GM21529 (cell line): ENCODE results near the gene PNLIPRP2.

Experiments
- ATAC-seq: cut with Tn5 transposase; IDR thresholded peaks from one replicate; pipeline ENCODE4 v1.9.1; 2021; ENCODE audit not compliant: unreplicated experiment

PNLIPRP2 gene

DNA sequence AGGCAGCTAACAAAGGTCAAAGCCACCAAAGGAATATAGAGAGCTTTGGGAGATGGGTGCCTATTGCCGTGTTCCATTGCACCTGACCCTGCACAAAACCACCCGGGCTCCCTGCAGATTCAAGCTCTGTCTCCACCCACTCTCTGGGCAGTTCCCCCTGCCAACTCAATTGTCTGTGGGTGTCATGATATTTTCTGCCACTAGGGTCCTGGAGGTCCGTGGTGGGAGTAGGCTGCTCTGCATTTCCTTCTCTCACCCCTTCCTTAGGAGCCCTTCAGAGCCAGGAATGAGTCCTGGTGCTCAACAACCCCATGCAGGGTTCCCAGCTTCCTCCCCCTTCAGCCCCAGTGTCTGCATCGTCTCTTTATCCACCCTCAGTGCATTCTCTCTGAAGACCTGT is 34.1 kb downstream of the PNLIPRP2 start:
- no peak for ATAC-seq

DNA sequence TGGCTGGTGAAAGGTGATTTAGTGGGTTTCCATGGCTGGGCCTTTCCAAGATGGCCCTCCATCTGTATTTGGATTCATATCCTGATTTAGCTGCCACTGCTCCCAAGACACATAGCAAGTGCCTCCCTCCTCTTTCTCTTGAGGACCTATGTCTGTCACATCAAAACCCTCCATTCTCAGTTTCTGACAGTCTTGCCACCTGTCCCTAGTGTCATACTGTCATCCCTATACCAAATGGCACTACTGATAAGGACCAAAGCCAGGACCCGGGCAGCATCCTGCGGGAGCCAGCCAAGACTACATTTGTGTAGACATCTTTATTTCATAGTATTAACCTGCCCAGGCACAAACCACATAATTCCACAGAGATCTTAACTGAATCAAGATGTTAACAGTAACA is 34.8 kb downstream of the PNLIPRP2 start:
- no peak for ATAC-seq

DNA sequence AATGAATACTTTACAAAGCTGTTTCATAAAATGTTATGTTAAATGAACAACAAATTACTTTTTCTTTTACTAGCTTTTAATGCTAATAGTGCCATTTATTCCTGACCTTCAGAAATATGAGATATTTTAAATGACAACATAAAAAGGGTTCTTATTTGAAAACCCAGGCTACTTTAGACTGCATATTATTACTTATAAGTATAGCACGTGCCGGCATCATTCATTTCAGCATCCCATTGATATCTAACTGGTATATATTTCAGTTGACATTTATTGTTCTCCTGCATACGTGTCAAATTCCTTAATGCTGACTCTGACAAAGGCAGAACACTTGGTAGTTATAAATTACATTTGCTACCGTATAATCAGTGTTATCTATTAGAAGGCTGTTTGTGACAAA is 35.3 kb downstream of the PNLIPRP2 start:
- ATAC-seq, result no peak

DNA sequence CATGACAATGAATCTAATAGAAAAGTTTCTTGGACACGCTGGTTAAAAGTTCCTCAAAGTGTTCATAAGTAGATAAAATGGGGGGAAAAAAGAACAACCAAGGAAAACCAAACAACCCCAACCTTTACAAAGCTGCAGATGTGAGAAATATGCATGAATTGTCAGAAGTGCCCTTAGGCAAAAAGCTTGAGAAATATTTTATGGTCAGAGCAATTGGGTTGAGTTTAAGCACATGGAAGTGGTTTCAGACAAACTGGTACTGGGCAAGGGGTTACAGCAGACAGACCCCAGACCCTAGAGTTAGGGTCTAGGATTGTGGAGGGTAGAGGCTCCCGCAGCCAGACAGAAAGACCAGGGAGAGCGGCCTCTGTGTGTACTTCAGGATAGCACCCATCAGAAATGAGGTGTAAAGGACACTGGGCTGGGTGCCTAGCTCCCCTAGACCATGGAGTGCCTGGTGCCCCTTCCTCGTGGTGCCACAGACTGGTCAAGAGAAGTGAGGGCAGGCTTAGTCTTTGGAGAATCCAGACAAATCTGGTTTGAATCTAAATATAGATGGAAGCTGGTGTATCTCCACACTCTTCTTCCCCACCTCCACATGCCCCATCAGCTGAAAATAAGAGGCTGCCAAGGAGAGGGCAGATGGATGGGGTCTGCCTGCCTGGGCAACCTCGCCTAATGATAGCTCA is 37.3 kb downstream of the PNLIPRP2 start:
- no peak for ATAC-seq

DNA sequence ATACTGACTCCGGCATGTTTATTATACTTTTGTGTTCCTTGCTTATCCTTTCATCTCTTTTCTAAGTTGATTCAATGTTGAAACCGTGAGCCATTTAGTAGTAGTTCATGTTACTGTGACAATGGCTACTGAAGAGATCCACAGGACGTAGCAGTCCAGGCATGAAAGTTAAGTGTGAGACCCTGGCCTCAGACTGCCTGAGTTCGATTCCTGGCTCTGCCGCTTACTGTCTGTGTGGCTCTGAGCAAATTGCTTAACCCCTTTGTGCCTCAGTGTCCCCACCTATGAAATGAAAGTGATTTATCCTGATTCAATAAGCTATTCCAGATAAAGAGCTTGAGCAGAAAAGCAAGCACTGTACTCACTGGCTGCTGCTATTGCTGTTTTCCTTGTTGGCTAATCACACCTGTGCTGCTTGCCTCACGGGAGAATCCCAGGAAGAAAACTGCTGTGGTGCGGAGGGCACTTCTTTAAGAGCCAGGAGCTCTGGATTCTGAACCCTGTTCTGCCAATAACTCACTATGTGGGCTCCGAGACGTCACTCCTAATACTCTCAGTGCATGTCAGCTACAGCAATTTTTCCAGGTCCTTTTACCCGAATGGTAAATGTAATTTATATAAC is 38.4 kb downstream of the PNLIPRP2 start:
- ATAC-seq, result no peak

DNA sequence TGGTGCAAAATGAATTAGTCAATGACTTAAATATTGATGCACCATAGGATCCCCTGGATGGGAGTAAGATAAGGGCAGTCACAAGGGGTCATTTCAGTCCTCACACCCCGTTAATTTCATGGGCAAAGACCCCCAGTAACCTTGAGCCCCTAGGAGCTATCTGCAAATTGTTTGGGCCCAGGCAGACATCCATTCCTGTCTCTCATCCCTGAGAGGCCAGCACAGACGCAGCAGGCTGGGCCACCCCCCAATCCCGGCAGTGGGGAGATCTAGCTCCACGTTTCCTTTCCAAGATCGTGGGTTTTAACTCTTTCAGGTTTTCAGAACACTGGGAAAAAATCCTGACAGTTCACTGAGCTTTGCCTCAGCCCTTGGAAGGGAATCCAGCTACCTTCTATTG is 40.1 kb downstream of the PNLIPRP2 start:
- ATAC-seq, result no peak

DNA sequence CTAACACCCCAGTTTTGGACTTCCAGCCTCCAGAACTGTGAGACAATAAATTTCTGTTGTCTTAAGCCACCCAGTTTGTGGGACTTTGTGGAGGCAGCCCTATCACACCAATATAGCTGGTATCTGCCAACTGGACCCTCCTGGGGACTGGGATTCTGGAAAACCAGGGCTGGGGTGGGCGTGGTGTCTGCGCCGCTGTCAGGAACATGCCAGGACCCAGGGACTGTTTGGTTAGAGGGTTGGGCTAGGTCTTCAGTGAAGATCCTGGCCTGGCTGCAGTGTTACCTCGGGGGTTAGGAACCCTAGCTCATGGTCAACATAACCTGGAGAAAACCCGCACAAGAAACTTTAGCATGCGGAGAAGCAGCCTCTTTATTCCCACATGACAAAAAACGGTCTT is 42.6 kb downstream of the PNLIPRP2 start:
- ATAC-seq, result no peak

DNA sequence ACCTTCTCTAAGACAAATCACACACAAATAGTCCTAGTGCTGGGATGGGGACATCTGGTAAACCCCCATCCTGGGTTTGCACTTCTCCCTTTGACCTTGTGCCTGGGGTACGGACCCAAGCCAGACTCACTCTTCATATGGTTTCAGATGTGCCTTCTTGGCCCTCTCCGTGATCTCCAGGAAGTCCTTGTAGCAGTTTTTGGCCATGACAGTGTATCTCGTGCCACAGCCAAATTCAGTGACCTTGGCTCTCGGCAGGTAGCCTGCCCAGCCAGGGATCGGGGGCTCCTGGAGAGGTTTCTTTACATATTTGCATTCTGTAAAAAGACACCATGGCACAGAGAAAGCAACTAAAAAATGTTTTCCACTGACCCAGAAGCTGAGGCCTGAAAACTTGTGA is 43.9 kb downstream of the PNLIPRP2 start:
- ATAC-seq, result no peak

DNA sequence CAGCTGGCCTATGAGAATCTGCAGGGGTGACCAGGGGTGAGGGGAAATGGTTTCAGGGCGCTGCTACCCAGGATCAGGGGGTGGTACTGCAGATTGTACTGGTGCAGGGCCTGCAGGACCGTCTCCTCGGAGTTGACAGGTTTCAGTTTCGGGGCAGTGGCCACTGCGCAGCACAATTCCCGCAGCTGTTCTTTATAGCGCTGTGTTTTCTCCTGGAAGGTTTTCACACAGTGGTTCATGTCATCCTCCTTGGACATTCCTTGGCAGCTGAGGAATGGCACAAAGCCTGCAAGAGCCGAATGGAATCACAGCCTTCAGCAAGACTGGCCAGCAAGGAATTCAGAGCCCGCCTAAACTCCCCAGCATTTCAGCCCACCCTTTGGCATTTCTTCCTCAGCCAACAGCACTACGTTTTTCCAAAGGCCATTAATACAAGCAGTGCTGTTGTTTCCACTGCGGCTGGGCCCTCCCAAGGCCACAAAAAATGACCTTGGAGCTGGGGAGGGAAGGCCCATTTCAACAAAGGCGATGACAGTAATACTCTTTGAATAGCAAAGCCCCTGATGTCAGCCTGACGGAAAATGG is 44.9 kb downstream of the PNLIPRP2 start:
- no peak for ATAC-seq

DNA sequence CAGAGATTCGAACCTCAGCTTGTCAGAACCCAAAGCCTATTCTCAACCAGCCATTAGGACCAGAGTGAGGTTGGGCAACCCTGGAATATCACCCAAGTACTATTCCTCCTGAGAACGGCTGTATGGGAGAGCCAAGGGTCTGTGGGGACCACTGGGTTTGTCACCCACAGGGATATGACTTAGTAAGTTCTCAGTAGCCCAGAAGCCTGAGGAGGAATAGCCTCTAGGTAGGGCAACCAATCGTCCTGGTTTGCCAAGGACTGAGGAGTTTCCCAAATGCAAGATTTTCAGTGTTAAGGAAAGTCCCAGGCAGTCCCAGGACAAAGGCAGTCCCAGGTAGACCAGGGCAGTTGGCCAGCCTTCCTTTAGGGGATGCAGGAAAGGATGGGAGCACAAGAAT is 46.7 kb downstream of the PNLIPRP2 start:
- no peak for ATAC-seq

DNA sequence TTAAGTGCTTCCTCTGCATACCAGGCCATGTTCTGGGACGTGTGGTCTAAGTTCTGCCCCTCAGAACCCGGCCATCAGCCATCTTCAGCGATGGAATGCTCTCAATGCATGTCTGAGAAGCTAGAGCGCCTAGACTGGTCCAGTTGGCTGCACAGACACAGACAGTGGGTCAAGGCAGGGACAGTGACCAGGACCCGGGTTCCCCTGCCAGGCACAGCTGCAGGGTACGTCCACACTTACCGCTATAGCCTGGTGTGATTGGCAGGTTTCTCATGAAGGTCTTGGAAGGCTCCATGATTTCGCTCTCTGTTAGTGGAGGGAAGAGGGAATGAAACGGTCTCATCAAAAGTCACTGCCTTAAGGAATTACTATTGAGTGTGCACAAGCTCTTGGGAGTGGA is 47.3 kb downstream of the PNLIPRP2 start:
- no peak for ATAC-seq

DNA sequence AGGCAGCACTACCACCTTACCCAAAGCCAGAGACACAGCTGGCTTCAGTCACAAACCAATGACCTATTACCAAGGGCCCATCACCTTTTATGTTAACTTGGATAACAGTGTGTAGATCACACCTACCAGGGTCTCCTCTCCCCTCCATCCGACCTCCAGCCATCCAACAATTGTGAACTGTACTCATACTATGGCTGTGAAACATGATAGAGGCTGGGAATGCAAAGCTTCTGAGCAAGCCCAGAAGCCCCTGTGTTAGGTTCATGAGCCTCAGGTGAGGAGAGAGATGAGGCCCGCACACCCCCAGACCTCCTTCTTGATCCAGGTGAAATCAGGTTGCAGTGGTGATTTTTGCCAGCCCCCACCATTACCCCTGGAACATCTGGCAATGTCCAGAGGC is 47.7 kb downstream of the PNLIPRP2 start:
- no peak for ATAC-seq

DNA sequence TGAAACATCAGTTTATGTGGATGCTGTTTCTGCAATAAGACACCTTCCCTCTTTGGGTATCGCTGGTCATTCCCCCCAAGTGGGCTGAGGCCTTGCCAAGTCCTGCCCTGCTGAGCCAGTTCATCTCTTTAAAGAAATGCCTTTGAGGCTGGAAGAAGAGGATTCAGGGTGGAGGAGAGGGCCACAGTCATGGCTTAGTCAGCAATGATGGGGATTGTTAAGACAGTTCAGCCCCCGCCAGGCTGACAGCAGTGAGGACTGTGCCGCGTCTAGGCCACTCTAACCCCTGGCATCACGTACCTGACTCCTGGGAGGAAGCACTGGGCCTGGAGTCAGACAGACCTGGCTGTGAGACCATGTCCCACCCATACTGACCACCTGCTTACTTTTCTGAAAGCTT is 48.3 kb downstream of the PNLIPRP2 start:
- ATAC-seq, result no peak

DNA sequence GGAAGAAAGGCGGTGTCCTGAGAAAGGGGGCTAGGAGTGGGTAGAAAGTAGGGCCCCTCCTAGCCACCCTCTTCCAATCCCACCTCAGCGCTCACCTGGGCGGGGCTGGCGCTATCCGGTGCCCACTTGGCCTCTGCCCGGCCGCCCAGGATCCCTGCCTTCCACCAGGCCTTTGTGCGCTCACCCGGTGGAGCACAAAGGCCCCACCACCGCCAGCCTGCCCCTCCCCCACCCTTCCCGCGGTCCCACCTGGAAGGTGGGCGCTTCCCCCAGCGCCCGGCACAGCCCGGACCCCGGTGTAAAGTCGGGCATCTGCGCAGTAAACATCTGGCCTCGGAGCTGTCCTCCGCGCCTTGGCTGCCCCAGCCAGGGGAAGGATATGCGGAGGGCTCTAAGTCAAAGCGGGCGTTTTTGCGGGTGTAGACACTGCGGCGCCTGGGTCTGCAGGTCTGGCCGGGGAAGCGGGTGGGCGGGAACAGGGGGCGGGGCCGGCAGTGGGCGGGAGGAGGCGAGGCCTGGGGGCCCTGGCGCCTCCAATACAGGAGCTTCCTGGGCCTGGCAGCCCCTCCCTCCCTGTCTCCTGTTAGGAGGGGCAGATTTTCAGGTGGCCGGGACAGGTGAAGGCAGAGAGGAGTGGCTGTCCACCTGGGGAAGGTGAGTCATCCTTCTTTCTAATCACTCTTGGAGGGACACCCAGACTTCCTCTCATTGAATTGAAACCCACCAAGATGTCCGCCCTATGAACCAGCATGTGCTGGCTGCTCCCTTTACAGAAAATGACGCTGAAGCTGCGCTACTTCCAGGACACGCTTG is 49.3 kb downstream of the PNLIPRP2 start:
- ATAC-seq, result no peak

DNA sequence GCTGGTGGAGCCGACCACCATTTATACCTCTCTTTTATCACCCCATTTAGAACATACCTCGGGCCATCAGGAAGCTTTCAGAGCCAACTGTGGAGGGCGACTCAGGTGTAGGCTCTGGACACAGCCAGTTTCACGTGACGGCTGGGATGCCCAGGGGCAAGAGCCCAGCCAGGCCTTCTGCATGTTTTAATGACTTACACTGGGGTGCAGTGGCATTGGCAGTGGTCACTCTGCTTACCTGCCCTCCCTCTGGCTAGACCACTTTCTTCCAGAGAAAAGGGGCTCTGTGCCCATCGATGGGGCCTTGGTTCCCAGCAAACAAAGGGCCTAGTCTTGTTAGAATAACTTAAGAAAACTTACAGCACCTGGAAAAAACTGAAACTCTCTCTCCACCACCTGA is 50.0 kb downstream of the PNLIPRP2 start:
- ATAC-seq, result no peak

DNA sequence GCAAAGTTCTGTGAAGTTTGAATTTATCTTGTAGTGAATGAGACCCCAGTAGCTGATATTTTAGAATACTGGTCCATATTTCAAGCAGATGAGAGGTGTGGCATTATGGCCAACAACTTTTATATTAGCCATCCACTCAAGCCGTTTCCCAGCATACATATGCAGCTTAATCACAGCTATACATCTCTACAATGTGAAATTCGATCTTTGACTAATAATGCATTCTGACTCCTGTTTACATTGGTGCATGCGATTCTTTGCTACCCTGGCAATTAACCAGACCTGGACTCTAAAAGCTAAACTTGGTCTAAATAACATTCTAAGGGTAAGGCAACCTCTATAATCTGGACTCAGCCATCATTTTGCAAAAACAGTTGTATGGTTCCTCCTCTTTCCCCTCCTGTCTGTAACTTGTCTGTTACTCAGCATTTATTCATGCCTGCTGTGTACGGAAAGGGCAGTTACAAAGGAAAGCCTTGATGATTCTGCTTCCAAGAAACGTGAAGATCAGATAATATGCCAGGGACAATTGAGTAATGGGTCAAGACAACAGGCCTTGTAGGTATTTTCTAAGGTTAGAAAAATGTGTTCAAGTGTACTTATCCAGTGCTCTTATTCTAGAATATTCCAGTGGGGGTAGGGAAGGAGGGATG is 50.6 kb downstream of the PNLIPRP2 start:
- ATAC-seq, result no peak

DNA sequence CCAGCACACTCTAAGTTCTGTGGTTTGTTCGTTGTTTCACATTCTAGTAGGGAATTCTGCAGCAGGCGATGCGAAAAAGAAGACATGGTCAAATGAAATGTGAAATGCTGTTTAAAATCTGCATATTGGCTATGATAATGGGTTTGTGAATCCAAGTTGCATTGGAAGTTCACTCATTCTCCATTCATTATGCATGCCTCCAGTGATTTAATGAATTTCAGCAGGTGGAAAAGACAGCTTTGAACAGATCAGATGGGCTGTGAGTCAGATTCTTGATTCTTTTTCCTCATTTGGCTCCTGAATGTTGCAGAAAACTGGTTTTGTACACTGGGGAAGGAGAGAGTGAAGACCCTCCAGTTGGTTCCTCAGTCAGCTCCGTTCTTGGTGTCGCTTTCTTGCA is 52.1 kb downstream of the PNLIPRP2 start:
- ATAC-seq, result no peak

DNA sequence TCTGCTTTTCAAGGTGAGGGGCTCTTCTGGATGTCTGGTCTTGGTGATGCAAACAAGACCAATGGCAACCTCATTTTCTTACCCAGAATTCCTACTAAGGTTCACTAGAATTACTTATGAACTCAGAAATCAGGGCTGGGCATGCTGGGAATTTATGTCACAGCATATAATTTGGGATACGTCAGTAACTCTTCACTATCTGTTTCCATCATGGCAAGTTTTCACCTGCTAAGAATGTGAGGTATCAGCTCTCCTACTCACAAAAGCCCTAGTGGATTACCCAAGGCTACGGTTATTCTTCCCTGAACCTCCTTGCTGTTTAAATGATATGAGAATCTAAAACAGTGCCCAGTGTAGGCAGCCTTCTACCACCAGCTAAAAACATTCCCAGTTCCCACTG is 53.1 kb downstream of the PNLIPRP2 start:
- ATAC-seq, result no peak

DNA sequence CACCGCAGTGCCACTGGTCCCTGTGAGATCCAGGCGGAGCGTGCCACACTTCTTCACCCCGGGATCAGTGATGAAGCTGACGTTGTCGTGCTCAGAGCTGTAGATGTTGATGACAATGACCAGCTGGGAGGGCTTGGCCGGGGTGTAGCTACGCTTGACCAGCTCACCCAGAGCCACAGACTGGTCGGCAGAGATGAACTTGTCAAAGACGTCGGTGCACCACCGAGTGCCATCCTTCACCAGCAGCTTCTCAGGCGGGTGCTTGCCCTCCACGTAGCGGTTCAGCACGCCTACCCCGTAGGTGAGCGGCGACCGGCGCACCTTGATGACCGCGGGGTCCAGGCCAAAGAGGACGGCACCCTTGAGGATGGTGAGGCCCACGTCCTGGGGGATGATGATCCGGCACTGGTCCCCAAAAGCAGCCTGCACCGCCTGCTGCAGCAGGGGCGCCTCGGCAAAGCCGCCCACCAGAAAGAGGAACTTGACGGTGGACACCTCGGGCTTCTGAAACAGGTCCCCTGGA is 54.2 kb downstream of the PNLIPRP2 start:
- no peak for ATAC-seq

DNA sequence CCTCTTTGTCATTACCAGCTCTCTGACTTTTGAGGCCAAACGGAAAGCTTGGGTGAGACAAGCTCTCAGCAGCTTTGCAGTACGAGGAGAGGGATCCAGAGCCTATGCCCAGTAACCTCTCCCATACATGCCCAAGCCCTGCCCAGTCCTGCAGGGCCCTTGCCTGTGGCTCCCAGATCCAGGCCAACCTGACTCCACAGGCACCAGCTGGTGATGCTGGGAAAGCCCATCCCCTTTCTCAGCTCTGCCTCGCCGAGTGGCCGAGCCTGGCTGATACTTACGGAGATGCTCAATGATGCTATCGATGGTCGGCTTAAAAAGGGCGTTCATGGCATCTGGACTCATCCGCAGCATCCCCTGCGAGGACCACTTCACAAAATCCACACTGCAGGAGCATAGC is 55.4 kb downstream of the PNLIPRP2 start:
- no peak for ATAC-seq

DNA sequence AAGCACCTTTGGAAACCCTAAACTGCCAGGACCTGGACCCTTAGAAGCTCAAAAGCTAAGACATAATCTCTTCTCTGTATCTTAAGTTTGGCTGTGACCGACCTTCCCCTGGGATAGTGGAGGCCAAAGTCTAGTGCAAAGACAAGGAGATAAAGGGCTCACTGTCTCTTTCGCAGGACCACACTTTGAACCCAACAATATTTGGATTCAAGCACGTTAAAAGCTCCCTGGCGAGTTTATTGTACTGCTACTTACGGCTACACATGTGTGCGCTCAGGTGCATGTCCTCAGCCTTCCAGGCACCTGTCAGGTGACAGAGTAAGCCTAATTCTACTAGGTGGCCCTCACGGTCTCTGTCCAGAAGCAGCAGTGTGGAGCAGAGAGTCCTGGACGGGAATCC is 55.9 kb downstream of the PNLIPRP2 start:
- no peak for ATAC-seq
